ENCODE results near the gene RNF25.
A peak's percentile ranks its signal among the peaks of the same experiment; 100 is the strongest.
"Not testable (repeated sequence)": the region's sequence is repeated elsewhere in the genome, so short reads cannot be mapped to it uniquely, and the experiment has no call there.

Gene RNF25

DNA sequence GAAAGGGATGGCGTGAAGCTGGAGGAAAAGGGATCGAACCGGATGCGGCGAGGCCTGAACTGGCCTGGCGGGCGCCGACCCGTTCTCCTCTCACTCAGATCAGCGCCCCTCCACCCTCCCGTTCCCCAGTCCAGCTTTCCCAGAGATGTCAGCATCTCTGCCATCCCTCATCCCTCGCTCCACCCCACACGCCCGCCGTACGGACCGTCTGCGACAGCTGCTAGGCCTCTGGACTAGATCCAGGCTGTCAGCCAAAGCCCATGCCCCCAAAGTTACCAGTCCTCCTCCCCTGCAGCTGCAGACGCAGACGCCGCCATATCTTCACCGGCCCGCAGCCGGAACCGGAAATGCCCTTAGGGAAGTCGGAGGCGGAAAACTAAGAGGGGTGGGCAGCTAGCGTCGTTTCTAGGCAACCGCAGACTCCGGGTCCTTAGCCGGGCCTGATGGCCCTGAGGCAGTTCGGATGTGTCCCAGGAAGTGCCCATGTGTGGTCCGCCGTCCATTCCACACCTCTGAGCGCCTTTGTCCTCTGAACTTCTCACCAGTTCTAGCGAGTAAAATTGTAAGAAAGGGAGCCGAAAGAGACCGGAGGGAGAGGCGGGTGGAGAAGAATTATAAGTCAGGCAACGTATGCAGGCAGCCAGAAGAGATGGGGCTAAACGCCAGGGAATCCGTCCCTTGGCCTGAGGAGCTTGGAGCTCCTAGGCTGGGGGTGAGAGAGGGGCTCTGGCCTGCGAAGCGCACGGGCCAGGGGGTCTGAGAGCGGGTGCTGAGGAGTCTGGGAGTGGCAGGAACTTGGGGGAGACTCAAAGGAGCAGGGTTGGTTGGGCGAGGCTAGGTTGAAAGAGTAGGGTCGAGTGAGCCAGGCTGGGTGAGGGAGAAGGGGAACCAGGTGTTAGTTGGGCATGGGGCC is at the start of gene RNF25, which contains the start of gene STK36:
TSS of gene RNF25 (minus strand) at position 349 of the 913 bp plus-strand sequence. CDS start at position 317, 32 bp downstream.
TSS of gene STK36 (plus strand) at position 433 of the 913 bp plus-strand sequence. CDS start 744 bp downstream, outside the sequence.
- DNase-seq = peak; percentile 83

DNA sequence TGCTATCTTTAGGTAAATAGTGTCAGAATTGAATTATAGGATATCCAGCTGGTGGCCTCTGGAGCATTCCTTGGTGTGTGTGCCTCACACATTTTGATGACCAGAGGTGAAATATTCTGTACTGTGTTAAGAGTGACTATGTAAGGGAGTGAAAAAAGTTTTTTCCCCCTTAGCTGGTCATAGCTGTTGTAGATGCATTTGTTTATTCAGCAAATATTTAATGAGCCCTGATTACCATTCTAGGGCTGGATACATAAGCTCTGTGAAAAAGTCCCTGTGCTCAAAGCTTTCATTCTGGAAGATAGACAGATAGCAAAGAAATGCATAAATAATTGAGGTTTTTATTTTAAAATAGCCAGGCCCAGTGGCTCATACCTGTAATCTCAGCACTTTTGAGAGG is 49.7 kb upstream of the RNF25 start:
- DNase-seq = no peak

- DNase-seq = no peak
Measured at GRCh38 chr2:218720048-218721041, 48.5 kb upstream of the RNF25 start.

- no peak for DNase-seq
Measured at GRCh38 chr2:218719457-218719856, 47.7 kb upstream of the RNF25 start.

DNA sequence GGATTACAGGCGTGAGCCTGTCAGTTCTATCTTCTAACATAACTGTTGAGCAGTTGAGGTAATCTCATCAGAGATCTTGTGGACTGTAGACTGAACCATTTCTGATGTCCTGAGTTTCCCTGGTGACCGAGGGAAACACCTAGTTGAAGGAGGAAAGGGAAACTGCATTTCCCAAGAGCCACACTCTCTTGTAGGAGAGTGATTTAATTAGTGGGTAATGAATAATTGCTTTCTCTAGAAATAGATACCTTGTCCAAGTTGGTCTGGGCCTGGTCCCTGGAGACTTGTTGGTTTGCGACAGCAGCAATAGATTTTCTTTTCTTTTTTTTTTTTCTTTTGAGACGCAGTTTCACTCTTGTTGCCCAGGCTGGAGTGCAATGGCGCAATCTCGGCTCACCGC is 46.3 kb upstream of the RNF25 start:
- DNase-seq = no peak

GRCh38 chr2:218717262-218717661 is 45.5 kb upstream of the RNF25 start:
- no peak for DNase-seq

GRCh38 chr2:218716070-218716469 is 44.3 kb upstream of the RNF25 start:
- DNase-seq = no peak

DNA sequence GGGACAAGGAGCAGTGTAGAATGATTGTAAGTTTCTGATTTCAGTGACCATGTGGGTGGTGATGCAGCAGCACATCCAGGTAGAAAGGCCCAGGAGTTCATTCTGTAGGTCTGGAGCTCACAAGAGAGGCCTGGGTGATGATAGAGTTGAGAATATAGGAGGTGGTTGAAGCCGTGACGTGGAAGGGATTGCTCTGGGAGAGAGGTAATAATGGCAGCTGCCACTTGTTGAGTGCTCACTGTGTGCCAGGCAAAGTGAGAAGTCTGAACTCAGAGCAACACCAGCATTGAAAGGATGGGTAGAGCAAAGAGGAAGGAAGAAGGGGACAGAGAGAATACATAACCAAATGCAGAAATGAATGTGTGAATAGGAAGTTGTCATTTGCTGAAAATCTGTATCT is 42.1 kb upstream of the RNF25 start:
- no peak for DNase-seq

DNA sequence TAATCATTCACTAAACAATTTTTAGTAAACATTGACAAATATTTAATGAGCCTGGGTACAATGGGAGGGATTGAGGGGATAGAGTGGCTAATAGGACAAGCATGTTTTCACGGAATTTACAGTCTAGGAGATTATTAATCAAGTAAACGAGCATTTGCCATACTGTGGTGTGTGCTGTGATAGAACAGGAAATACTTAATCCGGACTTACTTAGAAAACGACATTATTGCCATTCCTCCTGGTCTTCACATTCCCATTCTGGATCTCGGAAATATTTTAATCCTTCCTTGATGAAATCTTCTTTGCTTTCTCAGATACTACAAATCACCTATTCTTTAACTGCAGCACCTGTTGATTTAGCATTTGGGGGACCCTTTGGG is 39.7 kb upstream of the RNF25 start:
- DNase-seq = no peak

DNA sequence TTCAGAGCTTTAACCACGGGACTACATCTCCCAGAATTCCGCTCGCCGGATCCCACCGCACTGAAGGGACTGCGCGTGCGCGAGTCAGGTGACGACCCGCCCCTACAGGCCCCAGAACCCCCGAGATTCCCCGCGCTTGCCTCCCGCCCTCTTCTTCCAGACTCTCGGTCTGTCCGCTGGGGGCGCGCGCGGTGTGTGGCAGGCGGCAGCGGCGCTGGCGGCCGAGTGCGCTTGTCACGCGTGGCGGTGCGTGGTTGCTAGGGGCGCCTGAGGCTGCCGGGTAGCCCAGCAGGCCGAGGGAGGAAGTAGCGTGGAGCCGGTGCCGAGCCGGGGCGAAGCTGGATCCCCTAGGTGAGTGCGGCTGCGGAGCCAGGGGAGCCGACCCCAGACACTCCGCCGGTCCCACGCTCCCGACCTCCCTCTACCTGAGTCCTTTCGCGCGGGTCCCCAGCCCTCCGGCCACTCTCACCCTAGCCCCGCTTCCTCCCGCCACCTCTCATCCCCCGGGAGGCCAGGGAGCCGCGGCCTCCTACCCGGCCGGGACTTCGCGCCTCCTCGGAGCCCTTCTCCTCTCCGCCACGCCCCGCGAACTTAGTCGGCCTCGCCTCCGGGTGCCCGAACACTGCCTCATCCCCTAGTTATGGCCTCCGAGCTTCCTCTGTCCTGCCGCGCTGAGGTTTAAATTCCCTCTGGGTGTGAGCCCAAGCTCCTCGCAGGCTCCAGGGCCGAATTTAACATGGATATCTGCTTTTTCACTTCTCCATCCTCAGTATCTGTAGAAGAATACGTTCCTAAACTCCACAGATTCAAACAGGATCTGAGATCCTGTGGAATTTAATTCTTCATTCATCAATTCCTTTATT is 39.1 kb upstream of the RNF25 start, which contains the start of gene TTLL4:
TSS of gene TTLL4 (plus strand) at position 149 of the 863 bp plus-strand sequence. CDS start 26,842 bp downstream, outside the sequence.
- peak; percentile 98 for DNase-seq

- no peak for DNase-seq
Measured at GRCh38 chr2:218710334-218710686, 38.5 kb upstream of the RNF25 start.

DNA sequence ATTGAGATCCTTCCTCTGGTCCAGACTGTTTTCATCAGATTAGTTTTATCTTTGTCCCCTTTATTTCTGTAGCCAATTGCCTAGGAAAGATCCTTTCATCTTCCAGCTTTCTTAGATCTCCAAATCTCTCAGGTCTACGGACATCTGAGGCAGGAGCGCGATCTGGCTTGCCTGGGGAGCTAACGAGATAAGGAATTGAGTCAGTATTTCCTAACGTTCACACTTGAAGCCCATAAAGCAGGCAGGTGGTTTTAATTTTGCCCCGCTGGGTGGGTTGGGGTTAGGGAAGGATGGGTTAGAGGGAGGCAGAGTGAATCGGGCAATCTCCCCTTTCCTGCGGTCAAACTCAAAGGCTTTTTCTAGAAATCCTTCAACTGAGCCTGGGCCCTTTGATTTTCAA is 38.1 kb upstream of the RNF25 start:
- DNase-seq = no peak

- DNase-seq = no peak
Measured at GRCh38 chr2:218708086-218708485, 36.3 kb upstream of the RNF25 start.

DNA sequence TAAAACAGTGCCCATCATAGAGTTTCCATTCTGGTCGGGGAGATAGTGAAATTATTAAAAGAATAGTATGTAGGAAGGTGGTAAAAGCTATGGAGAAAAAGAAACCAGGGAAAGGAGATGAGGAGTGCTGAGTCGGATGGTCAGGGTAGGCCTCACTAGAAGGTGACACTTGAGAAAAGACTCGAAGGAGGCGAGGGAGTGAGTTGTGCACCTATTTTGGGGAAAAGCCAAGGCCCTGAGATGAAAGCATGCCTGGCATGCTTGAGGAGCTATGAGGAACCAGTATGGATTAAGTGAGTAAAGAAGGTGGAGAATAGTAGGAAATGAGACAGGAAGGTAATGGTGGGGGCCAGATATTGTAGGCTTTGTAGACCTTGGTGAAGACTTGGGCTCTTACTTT is 31.5 kb upstream of the RNF25 start:
- no peak for DNase-seq

DNA sequence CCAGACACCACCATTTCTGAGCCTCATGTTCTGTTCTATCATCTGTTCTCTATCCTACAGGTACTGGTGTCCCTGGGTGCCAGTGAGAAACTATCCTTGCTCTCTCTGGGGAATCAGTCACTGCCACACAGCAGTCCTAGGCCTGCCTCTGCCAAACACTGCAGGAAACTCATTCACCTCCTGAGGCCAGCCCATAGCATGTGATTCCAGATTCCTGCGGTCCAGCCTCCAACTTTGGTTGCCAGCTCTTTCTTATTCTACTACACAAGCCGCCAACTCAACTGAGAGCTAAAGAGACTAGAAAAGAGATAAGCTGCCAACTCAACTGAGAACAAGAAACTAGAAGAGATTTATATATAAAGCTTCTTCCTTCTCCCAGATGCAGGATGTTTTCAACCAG is 30.0 kb upstream of the RNF25 start:
- DNase-seq = no peak

GRCh38 chr2:218698885-218699284 is 27.1 kb upstream of the RNF25 start:
- DNase-seq = no peak

GRCh38 chr2:218694405-218695145 is 22.8 kb upstream of the RNF25 start:
- DNase-seq = no peak

DNA sequence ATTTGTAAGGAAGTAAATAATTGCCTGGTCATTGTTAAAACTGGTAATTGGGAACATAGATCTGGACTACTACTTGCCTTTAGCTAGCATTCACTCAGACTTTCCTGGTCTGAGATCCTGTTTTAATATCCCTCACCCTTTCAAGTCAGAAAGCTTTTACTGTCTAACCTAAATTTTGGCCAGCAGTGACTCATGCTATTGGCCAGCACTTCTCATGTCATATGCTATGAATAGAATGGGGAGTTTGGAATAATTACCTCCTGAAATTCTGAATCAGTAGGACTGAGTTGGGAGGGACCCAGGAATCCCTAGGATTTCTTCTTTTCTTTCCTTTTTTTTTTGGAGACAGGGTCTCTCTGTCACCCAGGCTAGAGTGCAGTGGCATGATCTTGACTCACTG is 19.4 kb upstream of the RNF25 start:
- no peak for DNase-seq

- DNase-seq = not testable (repeated sequence)
Measured at GRCh38 chr2:218687400-218688060, 15.7 kb upstream of the RNF25 start.

DNA sequence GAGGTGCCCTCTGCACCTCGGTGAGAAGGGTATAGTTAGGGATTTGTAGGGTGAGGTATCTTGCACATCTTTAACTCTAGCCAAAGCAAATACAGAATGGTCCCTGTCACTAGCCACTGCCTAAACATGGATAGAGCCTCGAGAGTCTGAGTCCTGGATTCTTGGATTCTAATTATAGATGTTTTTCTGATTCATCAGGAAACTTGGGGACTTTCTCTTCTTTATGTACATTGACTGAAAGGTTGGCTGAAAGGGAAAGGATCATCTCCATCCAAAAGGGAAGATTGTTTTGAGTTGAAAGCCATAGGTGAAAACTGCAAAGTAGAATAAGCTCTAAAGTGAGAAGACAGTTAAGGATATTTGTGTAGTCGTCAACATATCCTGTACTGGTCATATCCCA is 8.3 kb upstream of the RNF25 start:
- DNase-seq = no peak

GRCh38 chr2:218679119-218679518 is 7.3 kb upstream of the RNF25 start:
- no peak for DNase-seq

Data from stimulated activated naive CD4-positive, alpha-beta T cell treated with Interleukin-2 at 50 U/mL for 16 hours (primary cell).